Dendritic cell treated with granulocyte-macrophage colony-stimulating factor and Interleukin-4, amounts not matched to agents 40 ng/mL and 50 ng/mL, for 4 days (primary cell): Measurements from ENCODE around the gene NMNAT3.

Source experiments
- H3K27ac Mint-ChIP-seq: one replicate; pipeline ENCODE4 v1.8.0; 2022; ENCODE audit warnings: mild to moderate bottlenecking, mixed read lengths
- H3K27me3 Mint-ChIP-seq: one replicate; pipeline ENCODE4 v1.8.0; 2022; ENCODE audit warnings: mild to moderate bottlenecking, mixed read lengths
- H3K36me3 Mint-ChIP-seq: one replicate; pipeline ENCODE4 v1.8.0; 2022; ENCODE audit warnings: low read depth, mixed read lengths
- H3K4me1 Mint-ChIP-seq: one replicate; pipeline ENCODE4 v1.8.0; 2022; ENCODE audit warnings: low read depth, mixed read lengths
- H3K4me3 Mint-ChIP-seq: one replicate; pipeline ENCODE4 v1.8.0; 2022; ENCODE audit warnings: mild to moderate bottlenecking, moderate library complexity, mixed read lengths
- H3K9me3 Mint-ChIP-seq: one replicate; pipeline ENCODE4 v1.8.0; 2022; ENCODE audit warnings: mixed read lengths
- intact Hi-C: fragments of 100-400 bp; cut with micrococcal nuclease; formaldehyde crosslinking; loops from one replicate; pipeline ENCODE4 v1.15.0; 2022

The NMNAT3 gene

DNA sequence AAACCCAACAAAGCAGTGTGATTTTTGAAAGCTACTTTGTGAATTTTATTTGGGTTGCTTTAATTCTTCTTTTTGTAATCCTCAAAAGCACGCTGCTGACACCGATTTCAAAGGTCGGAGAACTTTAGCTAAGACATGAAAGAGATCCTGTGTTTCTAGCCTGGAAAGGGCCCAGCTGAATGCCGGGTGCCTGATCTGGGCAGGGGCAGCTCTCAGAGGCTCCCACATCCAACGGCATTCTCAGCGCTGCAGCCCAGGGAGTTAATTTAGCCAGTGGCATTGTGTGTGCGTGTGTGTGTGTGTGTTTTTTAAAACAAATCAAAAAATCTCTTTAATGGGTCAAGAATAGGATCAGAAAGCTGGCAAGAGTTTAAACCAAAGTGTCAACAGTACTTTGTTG lies 144.8 kb downstream of the NMNAT3 start:
- H3K4me1 Mint-ChIP-seq = no peaks in the 10 kb centered on the region
- no peak overlapping the region for H3K4me3 Mint-ChIP-seq
- no peaks in the 10 kb centered on the region for H3K9me3 Mint-ChIP-seq
- H3K27ac Mint-ChIP-seq = no peak overlapping the region
- intact Hi-C loops = no loop called here
- no peaks in the 10 kb centered on the region for H3K36me3 Mint-ChIP-seq
- H3K27me3 Mint-ChIP-seq = peaks cover 30% of the 10 kb centered on the region

DNA sequence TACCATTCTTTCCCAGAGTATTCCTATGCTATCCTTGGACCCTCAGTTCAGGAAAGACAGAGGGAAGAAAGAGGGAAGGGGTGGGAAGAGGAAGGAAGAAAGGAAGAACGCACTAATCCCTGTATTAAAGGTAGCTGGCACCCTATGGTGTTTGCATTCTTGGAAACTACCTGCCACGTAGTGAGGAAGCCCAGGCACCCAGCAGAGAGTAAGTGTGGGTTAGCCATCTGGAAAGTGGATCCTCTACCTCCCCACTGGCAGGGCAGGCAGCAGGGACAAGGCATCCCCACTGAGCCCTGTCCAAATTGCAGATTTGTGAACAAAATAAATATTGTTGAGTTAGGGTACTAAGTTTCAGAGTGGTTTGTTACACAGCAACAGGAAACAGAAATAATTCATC lies 147.1 kb downstream of the NMNAT3 start:
- H3K9me3 Mint-ChIP-seq = no peaks in the 10 kb centered on the region
- no peak overlapping the region for H3K27ac Mint-ChIP-seq
- intact Hi-C loops = no loop called here
- no peaks in the 10 kb centered on the region for H3K36me3 Mint-ChIP-seq
- peaks cover 10% of the 10 kb centered on the region for H3K27me3 Mint-ChIP-seq
- H3K4me1 Mint-ChIP-seq = peaks cover 14% of the 10 kb centered on the region
- no peak overlapping the region for H3K4me3 Mint-ChIP-seq

DNA sequence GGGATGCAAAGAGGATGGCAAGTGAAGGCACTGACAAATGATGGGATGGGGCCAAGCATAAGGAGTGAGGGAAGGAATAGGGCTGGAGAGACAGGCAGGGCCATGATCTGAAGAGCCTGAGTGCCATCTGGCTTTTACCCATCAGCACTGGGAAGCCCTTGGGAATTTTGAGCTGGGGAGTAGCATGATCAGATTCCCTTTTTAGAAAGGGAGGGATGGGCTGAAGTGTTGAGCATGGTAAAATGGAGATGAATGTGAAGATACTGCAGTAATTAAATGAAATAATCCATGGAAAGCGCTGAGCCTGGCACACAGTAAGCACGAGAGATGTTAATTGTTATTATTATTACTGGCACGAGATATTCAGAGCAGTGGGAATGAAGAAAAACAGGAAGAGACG lies 148.1 kb downstream of the NMNAT3 start:
- Mint-ChIP-seq H3K36me3 (no peaks in the 10 kb centered on the region), H3K4me3 (no peak overlapping the region), H3K27ac (no peak overlapping the region), H3K9me3 (no peaks in the 10 kb centered on the region), H3K4me1 (peaks cover 14% of the 10 kb centered on the region), H3K27me3 (peaks cover 3% of the 10 kb centered on the region)
- intact Hi-C loops = loop anchor here (10.0 kb wide), 1 partner anchor 155 kb away; no protein-coding TSS in a partner anchor

DNA sequence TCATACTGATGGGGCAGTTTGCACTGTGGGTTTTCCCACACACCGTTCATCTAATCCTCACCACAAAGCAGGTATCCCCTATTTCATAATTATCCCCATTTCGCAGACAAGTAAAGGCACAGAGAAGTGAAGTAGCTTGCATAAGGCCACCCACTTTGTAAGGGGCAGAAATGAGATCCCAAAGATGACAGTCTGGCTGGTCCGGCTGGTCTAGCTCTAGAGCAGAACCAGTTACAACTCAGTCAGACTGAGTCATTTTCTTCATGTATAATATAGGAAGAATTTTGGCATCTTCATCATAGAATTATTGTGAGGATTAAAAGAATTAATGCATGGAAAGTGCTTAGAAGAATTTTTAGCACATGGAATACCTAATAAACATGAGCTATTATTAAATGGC lies 148.8 kb downstream of the NMNAT3 start:
- Mint-ChIP-seq H3K27ac (no peak overlapping the region), H3K9me3 (no peaks in the 10 kb centered on the region), H3K4me3 (no peak overlapping the region), H3K4me1 (peaks cover 14% of the 10 kb centered on the region), H3K36me3 (no peaks in the 10 kb centered on the region), H3K27me3 (peaks cover 4% of the 10 kb centered on the region)
- intact Hi-C loops = loop anchor here (10.0 kb wide), 1 partner anchor 156 kb away; no protein-coding TSS in a partner anchor

DNA sequence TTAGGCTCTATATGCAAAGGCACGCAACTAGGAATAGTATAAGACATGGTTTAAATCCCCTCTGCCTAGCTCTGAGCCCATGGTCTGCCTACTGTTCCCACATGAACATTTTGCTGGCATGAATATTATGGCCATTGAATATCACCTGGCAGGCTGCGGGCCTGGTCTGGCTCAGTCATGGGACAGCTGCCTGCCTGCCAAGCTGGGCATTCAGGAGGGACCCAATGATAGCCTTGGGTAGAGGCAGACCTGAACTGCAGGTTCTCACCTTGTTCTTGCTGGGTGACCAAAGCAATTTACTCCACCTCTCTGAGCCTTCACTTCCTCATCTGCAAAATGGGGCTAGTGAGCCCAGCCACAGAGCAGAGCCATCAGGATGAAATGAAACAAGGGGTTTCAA lies 149.5 kb downstream of the NMNAT3 start:
- intact Hi-C loops = loop anchor here (10.0 kb wide), 1 partner anchor 157 kb away; no protein-coding TSS in a partner anchor
- H3K36me3 Mint-ChIP-seq = no peaks in the 10 kb centered on the region
- no peak overlapping the region for H3K4me3 Mint-ChIP-seq
- peaks cover 5% of the 10 kb centered on the region for H3K27me3 Mint-ChIP-seq
- H3K4me1 Mint-ChIP-seq = peaks cover 14% of the 10 kb centered on the region
- H3K27ac Mint-ChIP-seq = no peak overlapping the region
- H3K9me3 Mint-ChIP-seq = no peaks in the 10 kb centered on the region

DNA sequence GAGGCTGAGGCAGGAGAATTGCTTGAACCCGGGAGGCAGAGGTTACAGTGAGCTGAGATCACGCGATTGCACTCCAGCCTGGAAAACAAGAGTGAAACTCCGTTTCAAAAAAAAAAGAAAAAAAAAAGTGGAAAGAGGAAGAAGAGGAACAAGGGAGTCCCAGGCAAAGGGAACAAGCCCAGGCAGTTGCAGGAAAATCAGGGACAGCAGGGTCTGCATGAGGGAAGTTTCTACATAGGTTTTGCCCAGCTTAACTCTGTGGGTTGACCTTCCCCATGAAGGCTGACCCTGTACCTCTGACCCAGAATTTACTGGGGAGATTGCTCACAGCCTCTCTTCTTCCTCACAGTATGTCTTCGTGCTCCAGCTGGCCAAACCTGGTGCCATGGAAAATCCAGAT lies 150.5 kb downstream of the NMNAT3 start:
- H3K27ac Mint-ChIP-seq = peak overlapping the region; percentile 66
- peaks cover 19% of the 10 kb centered on the region for H3K4me1 Mint-ChIP-seq
- no peak overlapping the region for H3K4me3 Mint-ChIP-seq
- H3K36me3 Mint-ChIP-seq = no peaks in the 10 kb centered on the region
- intact Hi-C loops = loop anchor here (10.0 kb wide), 1 partner anchor 158 kb away; no protein-coding TSS in a partner anchor
- peaks cover 5% of the 10 kb centered on the region for H3K9me3 Mint-ChIP-seq
- peaks cover 1% of the 10 kb centered on the region for H3K27me3 Mint-ChIP-seq

DNA sequence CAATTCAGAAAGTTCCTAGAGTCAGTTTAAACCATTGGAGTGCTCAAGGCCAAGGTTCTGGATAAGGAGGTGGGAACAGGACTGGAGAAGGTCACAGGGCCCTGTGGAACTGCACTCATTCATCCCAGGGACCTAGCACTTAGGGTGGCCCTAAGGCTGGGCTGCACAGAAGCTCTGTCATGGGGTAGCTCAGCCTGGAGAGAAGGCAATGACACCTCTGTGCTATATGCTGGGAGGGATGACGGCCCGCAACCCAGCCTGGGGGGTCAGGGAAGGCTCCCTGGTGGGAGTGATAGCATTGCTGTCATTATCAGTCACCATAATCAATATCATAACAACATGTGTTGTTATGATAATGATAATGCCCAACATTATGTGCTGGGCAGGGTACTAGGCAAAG lies 151.6 kb downstream of the NMNAT3 start:
- Mint-ChIP-seq H3K9me3 (peaks cover 8% of the 10 kb centered on the region), H3K4me1 (peaks cover 26% of the 10 kb centered on the region), H3K27ac (peak overlapping the region; percentile 12), H3K27me3 (peaks cover 1% of the 10 kb centered on the region), H3K36me3 (no peaks in the 10 kb centered on the region), H3K4me3 (no peak overlapping the region)
- intact Hi-C loops = loop anchor here (10.0 kb wide), 1 partner anchor 159 kb away; no protein-coding TSS in a partner anchor

DNA sequence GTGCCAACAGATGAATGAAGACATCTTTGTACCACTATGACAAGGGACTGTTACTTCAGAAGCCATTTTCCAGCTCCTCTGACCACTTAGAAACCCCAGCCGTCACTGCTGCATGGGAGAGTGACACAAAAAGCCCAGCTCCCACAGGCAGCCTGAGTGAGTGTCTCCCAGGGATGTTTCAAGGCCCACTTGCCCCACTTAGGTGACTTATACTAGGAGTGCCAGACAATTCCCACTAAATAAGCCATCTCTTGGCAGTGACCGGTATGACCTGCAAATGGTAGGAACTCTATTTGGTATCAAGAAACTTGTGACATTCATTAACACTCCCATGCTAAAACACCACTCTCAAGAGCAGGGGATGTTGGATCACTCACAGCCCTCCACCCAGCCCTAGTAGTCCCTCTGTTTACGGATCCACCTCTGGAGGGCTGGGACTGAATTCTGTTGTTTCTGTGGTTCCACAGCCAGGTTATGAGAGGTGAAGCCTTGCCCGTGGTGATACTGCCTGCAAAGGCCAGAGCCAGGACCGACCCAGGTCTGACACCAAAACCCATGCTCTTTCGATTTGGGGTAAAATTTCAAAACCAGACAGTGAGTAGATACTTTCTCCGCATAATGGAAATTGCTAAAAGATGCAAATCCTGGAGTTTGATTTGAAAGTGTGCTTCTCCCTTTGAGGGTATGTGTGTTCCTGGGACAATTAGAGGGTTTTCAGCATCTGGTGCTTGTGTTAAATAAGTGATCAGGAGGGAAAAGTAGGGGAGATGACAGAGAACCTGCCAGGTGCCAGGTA lies 152.7 kb downstream of the NMNAT3 start:
- Mint-ChIP-seq H3K27ac (peak overlapping the region; percentile 12), H3K9me3 (peaks cover 8% of the 10 kb centered on the region)
- intact Hi-C loops = loop anchor here (5.0 to 10.0 kb wide), 2 partner anchors 160 to 1192 kb away; no protein-coding TSS in a partner anchor

DNA sequence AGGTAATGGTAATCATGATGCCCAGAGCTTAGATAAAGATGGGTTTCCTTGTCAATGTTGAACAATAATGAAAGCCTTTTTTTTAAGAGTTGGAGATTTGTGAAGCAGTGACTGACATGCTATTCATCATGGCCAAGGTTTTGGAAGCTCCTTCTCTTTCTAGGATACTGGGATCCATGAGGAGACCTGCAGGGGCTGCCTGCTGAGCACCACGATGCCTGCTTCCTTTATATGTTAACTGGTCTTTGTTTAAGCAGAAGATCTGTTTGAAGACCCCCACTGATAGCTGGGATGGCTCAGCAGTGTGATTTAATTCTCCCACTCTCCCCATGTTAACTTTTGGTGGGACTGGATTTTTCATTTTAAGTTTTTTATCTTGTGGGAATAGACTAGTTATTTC lies 154.1 kb downstream of the NMNAT3 start:
- Mint-ChIP-seq H3K27ac (no peak overlapping the region), H3K9me3 (peaks cover 8% of the 10 kb centered on the region), H3K4me3 (no peak overlapping the region), H3K4me1 (peaks cover 40% of the 10 kb centered on the region), H3K27me3 (peaks cover 1% of the 10 kb centered on the region), H3K36me3 (no peaks in the 10 kb centered on the region)
- intact Hi-C loops = loop anchor here (5.0 to 10.0 kb wide), 2 partner anchors 161 to 1194 kb away; no protein-coding TSS in a partner anchor

More for the DNA sequence above, 152.7 kb downstream of the NMNAT3 start:
- H3K36me3 Mint-ChIP-seq = no peaks in the 10 kb centered on the region
- no peak overlapping the region for H3K4me3 Mint-ChIP-seq
- H3K27me3 Mint-ChIP-seq = peaks cover 1% of the 10 kb centered on the region
- H3K4me1 Mint-ChIP-seq = peaks cover 30% of the 10 kb centered on the region

DNA sequence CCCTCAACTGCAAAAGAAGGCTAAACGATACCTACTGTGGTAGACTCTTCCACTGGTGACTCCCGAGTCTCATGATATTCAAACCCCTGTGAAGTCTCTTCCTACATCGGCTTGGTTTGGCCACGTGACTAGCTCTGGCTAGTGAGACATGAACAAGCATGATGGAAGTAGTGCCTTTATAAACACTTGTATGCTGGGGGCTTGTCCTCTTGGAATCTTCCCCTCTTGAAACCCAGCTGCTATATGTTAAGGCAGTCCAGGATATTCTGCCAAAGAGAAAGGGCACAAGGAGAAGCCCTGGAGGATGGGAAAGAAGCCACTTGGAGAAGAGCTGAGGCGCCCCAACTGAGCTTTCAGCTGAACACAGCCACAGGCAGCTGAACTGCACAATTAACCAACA lies 154.6 kb downstream of the NMNAT3 start:
- Mint-ChIP-seq H3K27me3 (peaks cover 1% of the 10 kb centered on the region), H3K4me3 (no peak overlapping the region), H3K9me3 (peaks cover 8% of the 10 kb centered on the region), H3K27ac (no peak overlapping the region), H3K36me3 (no peaks in the 10 kb centered on the region), H3K4me1 (peaks cover 40% of the 10 kb centered on the region)
- intact Hi-C loops = loop anchor here (5.0 to 10.0 kb wide), 2 partner anchors 162 to 1194 kb away; no protein-coding TSS in a partner anchor

DNA sequence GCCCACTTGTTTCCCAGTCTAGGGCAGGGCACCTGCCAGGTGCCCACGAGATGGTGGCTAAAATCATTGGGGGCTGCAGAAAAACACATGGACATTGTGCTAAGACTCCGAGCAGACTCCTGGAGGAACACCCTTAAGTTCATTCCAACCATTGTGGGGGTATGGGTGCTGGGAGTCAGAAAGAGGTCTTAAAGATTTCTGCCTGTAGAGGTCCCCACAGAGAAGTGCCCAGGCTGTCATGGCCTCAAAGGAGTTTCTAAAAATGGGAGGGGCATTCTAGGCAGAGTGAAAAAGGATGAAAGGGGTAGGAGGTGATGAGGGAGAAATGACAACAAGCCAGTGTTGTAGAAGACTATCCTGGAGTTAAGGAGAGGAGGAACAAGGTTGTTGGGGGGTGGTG lies 155.4 kb downstream of the NMNAT3 start:
- H3K4me3 Mint-ChIP-seq = no peak overlapping the region
- peaks cover 8% of the 10 kb centered on the region for H3K9me3 Mint-ChIP-seq
- no peaks in the 10 kb centered on the region for H3K36me3 Mint-ChIP-seq
- H3K27me3 Mint-ChIP-seq = peaks cover 1% of the 10 kb centered on the region
- peak overlapping the region; percentile 78 for H3K27ac Mint-ChIP-seq
- peaks cover 37% of the 10 kb centered on the region for H3K4me1 Mint-ChIP-seq
- intact Hi-C loops = loop anchor here (5.0 to 10.0 kb wide), 2 partner anchors 162 to 1195 kb away; no protein-coding TSS in a partner anchor

DNA sequence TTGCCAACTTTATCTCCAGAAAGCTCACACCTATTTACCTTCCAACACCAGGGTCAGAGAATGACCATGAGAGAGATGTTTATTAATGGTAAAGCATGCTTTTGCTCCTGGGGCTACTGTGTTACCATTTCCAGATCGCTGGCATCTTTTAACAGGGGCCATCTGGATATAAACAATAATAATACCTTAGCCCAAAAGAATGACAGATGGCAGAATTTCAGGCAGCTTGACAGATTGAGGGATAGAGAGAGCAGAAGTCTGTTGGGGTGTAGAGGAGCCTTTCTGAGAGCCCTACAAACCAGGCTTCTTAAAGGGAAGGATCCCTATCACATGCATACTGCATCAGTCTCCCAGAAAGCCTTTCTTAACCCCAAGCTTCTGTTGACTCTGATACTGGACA lies 156.0 kb downstream of the NMNAT3 start:
- peak overlapping the region; percentile 78 for H3K27ac Mint-ChIP-seq
- peaks cover 31% of the 10 kb centered on the region for H3K4me1 Mint-ChIP-seq
- no peak overlapping the region for H3K4me3 Mint-ChIP-seq
- H3K9me3 Mint-ChIP-seq = peaks cover 8% of the 10 kb centered on the region
- intact Hi-C loops = loop anchor here (2.0 to 10.0 kb wide), 3 partner anchors 95 to 1195 kb away; no protein-coding TSS in a partner anchor
- peaks cover 1% of the 10 kb centered on the region for H3K27me3 Mint-ChIP-seq
- H3K36me3 Mint-ChIP-seq = no peaks in the 10 kb centered on the region

DNA sequence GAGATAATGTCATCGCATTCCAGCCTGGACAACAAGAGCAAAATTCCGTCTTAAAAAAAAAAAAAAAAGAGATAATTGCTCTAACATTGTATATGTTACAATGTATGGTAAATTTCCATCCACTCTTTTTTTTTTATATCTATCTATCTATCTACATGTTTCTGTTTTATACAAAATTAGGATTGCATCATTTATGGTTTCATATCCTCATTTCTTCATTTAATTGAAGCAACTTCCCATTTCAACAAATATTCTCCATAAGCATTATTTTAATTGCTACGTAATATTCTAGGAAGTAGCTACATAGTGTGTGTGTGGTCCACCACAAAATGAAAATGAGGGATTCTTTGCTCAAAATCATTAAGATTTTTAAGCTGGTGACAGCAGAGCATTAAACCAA lies 156.6 kb downstream of the NMNAT3 start:
- intact Hi-C loops = loop anchor here (2.0 to 10.0 kb wide), 3 partner anchors 94 to 1196 kb away; no protein-coding TSS in a partner anchor
- Mint-ChIP-seq H3K4me3 (no peak overlapping the region), H3K4me1 (peaks cover 27% of the 10 kb centered on the region), H3K9me3 (peaks cover 8% of the 10 kb centered on the region), H3K27ac (peak overlapping the region; percentile 78), H3K36me3 (no peaks in the 10 kb centered on the region), H3K27me3 (peaks cover 1% of the 10 kb centered on the region)

DNA sequence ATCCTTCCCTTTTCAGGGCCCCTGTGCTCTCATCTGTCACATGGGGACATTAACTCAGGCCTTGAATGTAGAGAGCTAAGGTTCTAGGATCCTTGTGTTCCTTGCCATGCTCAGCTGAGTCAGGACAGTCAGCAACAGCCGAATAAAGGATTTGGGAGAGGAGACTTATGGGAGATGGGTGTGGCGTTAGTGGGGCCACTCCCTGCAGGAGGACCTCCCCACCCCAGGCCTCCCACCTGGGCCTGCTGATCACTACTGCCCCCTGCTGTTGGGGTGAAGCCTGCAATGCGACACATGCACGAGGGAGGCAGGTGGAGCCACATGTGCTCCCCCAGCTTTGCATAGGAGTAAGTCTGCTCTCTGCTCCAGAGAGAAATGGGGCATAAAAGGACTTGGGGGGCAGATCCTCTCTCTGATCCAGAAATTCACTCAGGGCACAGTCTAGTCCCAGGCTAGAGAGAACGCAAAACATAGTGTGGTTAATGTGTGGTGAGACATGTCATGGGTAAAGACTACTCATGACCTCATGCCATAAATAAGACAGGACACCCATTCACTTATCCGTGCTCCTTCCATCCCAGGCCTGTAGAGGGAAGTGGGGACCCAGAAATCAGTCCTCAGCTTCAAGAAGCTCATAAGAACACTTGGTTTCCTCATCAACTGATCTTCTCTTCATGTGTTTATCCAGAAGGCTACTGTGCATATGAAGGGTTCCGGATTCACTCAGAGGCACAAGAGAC lies 157.6 kb downstream of the NMNAT3 start:
- intact Hi-C loops = loop anchor here (2.0 to 10.0 kb wide), 3 partner anchors 93 to 1197 kb away; no protein-coding TSS in a partner anchor
- H3K4me3 Mint-ChIP-seq = no peak overlapping the region
- H3K9me3 Mint-ChIP-seq = peaks cover 8% of the 10 kb centered on the region
- H3K36me3 Mint-ChIP-seq = no peaks in the 10 kb centered on the region
- H3K4me1 Mint-ChIP-seq = peaks cover 27% of the 10 kb centered on the region
- peaks cover 1% of the 10 kb centered on the region for H3K27me3 Mint-ChIP-seq
- peak overlapping the region; percentile 81 for H3K27ac Mint-ChIP-seq
